ENCODE results near the gene FNDC1. TPM values are rescaled to one million over a fixed set of nuclear protein-coding genes. Genes with fewer than 3 reads are reported as not detected.
"Not testable (repeated sequence)": the region's sequence is repeated elsewhere in the genome, so short reads cannot be mapped to it uniquely, and the experiment has no call there.

Gene FNDC1
- total RNA-seq: not detected in 2 replicates

GRCh38 chr6:159169193-159169555 lies at the start of gene FNDC1:
Gene FNDC1, plus strand, starts transcription at chr6:159169400. Its CDS starts 197 bp downstream, at chr6:159169597.
- DNase-seq (ENCODE audit: low read depth, low spot score): no peak

GRCh38 chr6:159119791-159120190 lies 49.4 kb upstream of the FNDC1 start:
- DNase-seq (ENCODE audit: low read depth, low spot score): no peak

- DNase-seq (ENCODE audit: low read depth, low spot score): no peak
Measured at GRCh38 chr6:159121486-159121885, 47.7 kb upstream of the FNDC1 start.

GRCh38 chr6:159122453-159122852 lies 46.7 kb upstream of the FNDC1 start:
- DNase-seq (ENCODE audit: low read depth, low spot score): no peak

- not testable (repeated sequence) for DNase-seq (ENCODE audit: low read depth, low spot score)
Measured at GRCh38 chr6:159123831-159124230, 45.4 kb upstream of the FNDC1 start.

- DNase-seq (ENCODE audit: low read depth, low spot score): no peak
Measured at GRCh38 chr6:159125014-159125609, 44.1 kb upstream of the FNDC1 start.

GRCh38 chr6:159125951-159126352 lies 43.2 kb upstream of the FNDC1 start:
- no peak for DNase-seq (ENCODE audit: low read depth, low spot score)

GRCh38 chr6:159126590-159126989 lies 42.6 kb upstream of the FNDC1 start:
- no peak for DNase-seq (ENCODE audit: low read depth, low spot score)

GRCh38 chr6:159127701-159128100 lies 41.5 kb upstream of the FNDC1 start:
- DNase-seq (ENCODE audit: low read depth, low spot score): no peak

- no peak for DNase-seq (ENCODE audit: low read depth, low spot score)
Measured at GRCh38 chr6:159128978-159129377, 40.2 kb upstream of the FNDC1 start.

GRCh38 chr6:159130846-159131245 lies 38.4 kb upstream of the FNDC1 start:
- DNase-seq (ENCODE audit: low read depth, low spot score): no peak

GRCh38 chr6:159131709-159132108 lies 37.5 kb upstream of the FNDC1 start:
- no peak for DNase-seq (ENCODE audit: low read depth, low spot score)

GRCh38 chr6:159132664-159133063 lies 36.5 kb upstream of the FNDC1 start:
- DNase-seq (ENCODE audit: low read depth, low spot score): no peak

- no peak for DNase-seq (ENCODE audit: low read depth, low spot score)
Measured at GRCh38 chr6:159134701-159135364, 34.4 kb upstream of the FNDC1 start.

GRCh38 chr6:159137676-159138075 lies 31.5 kb upstream of the FNDC1 start:
- no peak for DNase-seq (ENCODE audit: low read depth, low spot score)

GRCh38 chr6:159142531-159142930 lies 26.7 kb upstream of the FNDC1 start:
- DNase-seq (ENCODE audit: low read depth, low spot score): no peak

GRCh38 chr6:159148641-159149040 lies 20.6 kb upstream of the FNDC1 start:
- no peak for DNase-seq (ENCODE audit: low read depth, low spot score)

GRCh38 chr6:159149641-159150040 lies 19.6 kb upstream of the FNDC1 start:
- DNase-seq (ENCODE audit: low read depth, low spot score): no peak

- DNase-seq (ENCODE audit: low read depth, low spot score): no peak
Measured at GRCh38 chr6:159151266-159151855, 17.8 kb upstream of the FNDC1 start.

- DNase-seq (ENCODE audit: low read depth, low spot score): no peak
Measured at GRCh38 chr6:159152041-159152440, 17.2 kb upstream of the FNDC1 start.

- no peak for DNase-seq (ENCODE audit: low read depth, low spot score)
Measured at GRCh38 chr6:159152782-159153181, 16.4 kb upstream of the FNDC1 start.

GRCh38 chr6:159155679-159156078 lies 13.5 kb upstream of the FNDC1 start:
- no peak for DNase-seq (ENCODE audit: low read depth, low spot score)

GRCh38 chr6:159156089-159156488 lies 13.1 kb upstream of the FNDC1 start:
- DNase-seq (ENCODE audit: low read depth, low spot score): no peak
